HepG2 (cell line): Measurements from ENCODE around the gene NEU4. TPM values are rescaled to one million over a fixed set of nuclear protein-coding genes. Genes with fewer than 3 reads are reported as not detected.

Experiments used
- CENPT ChIP-seq: sonication (generic); formaldehyde crosslinking; IDR thresholded peaks from 2 replicates; pipeline ENCODE4 v1.8.0; 2022; ENCODE audit warnings: low read depth, mild to moderate bottlenecking, moderate library complexity, missing genetic modification reagents
- CREBL2 ChIP-seq: sonication (generic); formaldehyde crosslinking; IDR thresholded peaks from 2 replicates; pipeline ENCODE4 v1.8.1; 2023; ENCODE audit warnings: missing genetic modification reagents, mild to moderate bottlenecking, borderline replicate concordance
- DR1 ChIP-seq: sonication (generic); formaldehyde crosslinking; IDR thresholded peaks from 2 replicates; pipeline ENCODE4 v1.8.0; 2021; ENCODE audit warnings: mild to moderate bottlenecking, missing genetic modification reagents, inconsistent platforms
- FOXA1 ChIP-seq, 2 experiments: fragments of 450-650 bp in 1 of 2; sonication (generic) in 1 of 2; formaldehyde crosslinking in 1 of 2; IDR thresholded peaks; 2 replicates each; pipeline versions ENCODE4 v1.4.0 to v1.6.1; 2016 to 2020; ENCODE audit warnings: missing genetic modification reagents in 1 of 2
- MIER2 ChIP-seq: IDR thresholded peaks from 2 replicates; pipeline ENCODE4 v1.6.1; 2016; ENCODE audit warnings: missing biosample characterization, missing genetic modification reagents
- NR0B2 ChIP-seq: sonication (generic); formaldehyde crosslinking; IDR thresholded peaks from 2 replicates; pipeline ENCODE4 v1.4.0; 2020; ENCODE audit warnings: mild to moderate bottlenecking, missing genetic modification reagents
- RBAK ChIP-seq: sonication (generic); formaldehyde crosslinking; IDR thresholded peaks from 2 replicates; pipeline ENCODE4 v1.5.1; 2020; ENCODE audit warnings: mild to moderate bottlenecking, missing genetic modification reagents
- SALL1 ChIP-seq: sonication (generic); formaldehyde crosslinking; IDR thresholded peaks from 2 replicates; pipeline ENCODE4 v1.8.0; 2022; ENCODE audit warnings: mild to moderate bottlenecking, missing genetic modification reagents
- SYNCRIP ChIP-seq: fragments of 200-400 bp; formaldehyde crosslinking; IDR thresholded peaks from 2 replicates; pipeline ENCODE4 v1.6.1; 2018; ENCODE audit warnings: mild to moderate bottlenecking, low read depth, low read length; ENCODE audit not compliant: insufficient read depth
- TAF1 ChIP-seq: sonication (generic); formaldehyde crosslinking; IDR thresholded peaks from 2 replicates; pipeline ENCODE4 v1.4.0; 2020; ENCODE audit warnings: missing genetic modification reagents
- TIGD3 ChIP-seq: sonication (generic); formaldehyde crosslinking; IDR thresholded peaks from 2 replicates; pipeline ENCODE4 v1.5.1; 2020; ENCODE audit warnings: mild to moderate bottlenecking, missing genetic modification reagents, borderline replicate concordance
- TRIM24 ChIP-seq: sonication (generic); formaldehyde crosslinking; IDR thresholded peaks from 2 replicates; pipeline ENCODE4 v1.8.0; 2022; ENCODE audit warnings: mild to moderate bottlenecking, missing genetic modification reagents
- ZBTB49 ChIP-seq: sonication (generic); formaldehyde crosslinking; IDR thresholded peaks from 2 replicates; pipeline ENCODE4 v1.4.0; 2020; ENCODE audit warnings: missing genetic modification reagents, borderline replicate concordance
- ZBTB7A ChIP-seq: sonication (generic); formaldehyde crosslinking; IDR thresholded peaks from 2 replicates; pipeline ENCODE4 v1.8.0; 2022; ENCODE audit warnings: mild to moderate bottlenecking, missing genetic modification reagents
- ZFP90 ChIP-seq: sonication (generic); formaldehyde crosslinking; IDR thresholded peaks from 2 replicates; pipeline ENCODE4 v1.8.0; 2022; ENCODE audit warnings: missing genetic modification reagents, mild to moderate bottlenecking, inconsistent platforms, borderline replicate concordance
- ZMYM3 ChIP-seq: sonication (generic); formaldehyde crosslinking; IDR thresholded peaks from 2 replicates; pipeline ENCODE4 v1.5.1; 2020; ENCODE audit warnings: mild to moderate bottlenecking, missing genetic modification reagents
- ZNF225 ChIP-seq: sonication (generic); formaldehyde crosslinking; IDR thresholded peaks from 2 replicates; pipeline ENCODE4 v1.4.0; 2020; ENCODE audit warnings: mild to moderate bottlenecking, missing genetic modification reagents
- ZNF264 ChIP-seq: sonication (generic); formaldehyde crosslinking; IDR thresholded peaks from 2 replicates; pipeline ENCODE4 v1.4.0; 2020; ENCODE audit warnings: missing genetic modification reagents
- ZNF432 ChIP-seq: sonication (generic); formaldehyde crosslinking; IDR thresholded peaks from 2 replicates; pipeline ENCODE4 v1.5.0; 2020; ENCODE audit warnings: missing genetic modification reagents, mild to moderate bottlenecking, borderline replicate concordance
- ZNF570 ChIP-seq: sonication (generic); formaldehyde crosslinking; IDR thresholded peaks from 2 replicates; pipeline ENCODE4 v1.4.0; 2020; ENCODE audit warnings: mild to moderate bottlenecking, missing genetic modification reagents, borderline replicate concordance
- ZNF598 ChIP-seq: sonication (generic); formaldehyde crosslinking; IDR thresholded peaks from 2 replicates; pipeline ENCODE4 v1.5.1; 2020; ENCODE audit warnings: mild to moderate bottlenecking, missing genetic modification reagents, borderline replicate concordance
- ZNF605 ChIP-seq: sonication (generic); formaldehyde crosslinking; IDR thresholded peaks from 2 replicates; pipeline ENCODE4 v1.8.0; 2022; ENCODE audit warnings: mild to moderate bottlenecking, missing genetic modification reagents
- ZNF766 ChIP-seq: sonication (generic); formaldehyde crosslinking; IDR thresholded peaks from 2 replicates; pipeline ENCODE4 v1.5.0; 2020; ENCODE audit warnings: missing genetic modification reagents, borderline replicate concordance
- ZNF768 ChIP-seq: sonication (generic); formaldehyde crosslinking; IDR thresholded peaks from 2 replicates; pipeline ENCODE4 v1.4.0; 2020; ENCODE audit warnings: missing genetic modification reagents
- ZNF780A ChIP-seq: sonication (generic); formaldehyde crosslinking; IDR thresholded peaks from 2 replicates; pipeline ENCODE4 v1.8.0; 2022; ENCODE audit warnings: mild to moderate bottlenecking, missing genetic modification reagents, moderate library complexity
- polyA plus RNA-seq, 8 experiments: library from polyadenylated mRNA; depleted of rRNA in 3 of 8; stranded (reverse) in 7 of 8; unstranded in 1 of 8; fragments of >200 nt; fragmentation: Illumina TruSeq in 4 of 8; extraction: Trizol in 4 of 8; gene quantifications; 2 replicates each; pipeline versions ENCODE4 v1.2.1 to v1.2.3, GENCODE V29; 2011 to 2016; ENCODE audit warnings: low read depth in 4 of 8, missing spikeins in 1 of 8, mixed read lengths in 1 of 8; ENCODE audit not compliant: insufficient read depth in 1 of 8
- total RNA-seq, 5 experiments: library from RNA; depleted of rRNA; stranded (reverse); fragments of >200 nt; fragmentation: Illumina TruSeq; extraction: Trizol; gene quantifications; 2 replicates each; pipeline ENCODE4 v1.2.3, GENCODE V29; 2016; ENCODE audit warnings: low read depth in 1 of 5

Gene NEU4
- total and polyA plus RNA-seq, 2 of the 13 experiments (the other 11 are each of a cell fraction or from before 2014, with no cell fraction given): 53.5 to 107 TPM

- TF ChIP-seq DR1 (CRISPR knock-in tag) (peak; percentile 12; the same call in 1 of the 2 replicates), RBAK (no peak), ZNF766 (peak; percentile 42; the same call in 1 of the 2 replicates), NR0B2 (no peak), ZNF570 (CRISPR knock-in tag) (no peak), ZNF598 (no peak), ZNF432 (CRISPR knock-in tag) (no peak), FOXA1 (IDR thresholded peaks at IDR 0.05) (no peak), FOXA1 (CRISPR knock-in tag; IDR thresholded peaks at IDR 0.05) (no peak), CREBL2 (CRISPR knock-in tag) (no peak), ZNF768 (CRISPR knock-in tag) (0 out of 2 replicates have a peak, but pooled peaks have one; percentile 27), CENPT (CRISPR knock-in tag) (no peak), ZNF264 (no peak), ZFP90 (CRISPR knock-in tag) (no peak), ZNF780A (CRISPR knock-in tag) (no peak), TIGD3 (CRISPR knock-in tag) (no peak), TRIM24 (CRISPR knock-in tag) (no peak), ZNF605 (CRISPR knock-in tag) (0 out of 2 replicates have a peak, but pooled peaks have one; percentile 3), ZMYM3 (CRISPR knock-in tag) (no peak), TAF1 (CRISPR knock-in tag) (peak; percentile 18; the same call in 1 of the 2 replicates), ZBTB49 (CRISPR knock-in tag) (no peak), SALL1 (CRISPR knock-in tag) (no peak), ZBTB7A (peak; percentile 55; the same call in 1 of the 2 replicates), ZNF225 (CRISPR knock-in tag) (peak; percentile 52), SYNCRIP (no peak), MIER2 (CRISPR knock-in tag) (no peak)
Observed at GRCh38 chr2:241818229-241818942, 9.4 kb downstream of the NEU4 start (continued).
